NCI-H2196 (cell line): Measurements from ENCODE around the gene STK36.

Experiments used
- DNase-seq: peaks from one replicate; lab custom pipeline; 2025; ENCODE audit not compliant: unreplicated experiment; lab: John Stamatoyannopoulos, UW

The STK36 gene

DNA sequence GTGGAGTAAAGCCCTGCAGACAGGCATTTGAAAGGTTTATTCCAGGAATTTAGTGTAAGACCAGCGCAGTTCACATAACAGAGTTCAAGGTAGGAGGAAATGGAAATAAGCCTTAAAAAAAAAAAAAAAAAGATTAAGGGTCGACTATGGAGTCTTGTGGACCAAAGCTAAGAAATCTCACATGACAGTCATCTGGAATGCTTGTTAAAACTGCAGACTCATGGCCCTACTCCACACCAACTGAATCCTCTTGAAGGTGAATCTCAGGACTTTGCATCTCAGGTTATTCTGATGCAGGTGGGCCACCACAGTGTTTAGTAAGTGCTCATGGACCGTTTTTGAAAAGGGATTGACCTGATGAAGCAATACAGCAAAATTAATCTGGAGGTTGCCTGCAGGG lies 47.6 kb downstream of the STK36 start:
- no peak for DNase-seq

DNA sequence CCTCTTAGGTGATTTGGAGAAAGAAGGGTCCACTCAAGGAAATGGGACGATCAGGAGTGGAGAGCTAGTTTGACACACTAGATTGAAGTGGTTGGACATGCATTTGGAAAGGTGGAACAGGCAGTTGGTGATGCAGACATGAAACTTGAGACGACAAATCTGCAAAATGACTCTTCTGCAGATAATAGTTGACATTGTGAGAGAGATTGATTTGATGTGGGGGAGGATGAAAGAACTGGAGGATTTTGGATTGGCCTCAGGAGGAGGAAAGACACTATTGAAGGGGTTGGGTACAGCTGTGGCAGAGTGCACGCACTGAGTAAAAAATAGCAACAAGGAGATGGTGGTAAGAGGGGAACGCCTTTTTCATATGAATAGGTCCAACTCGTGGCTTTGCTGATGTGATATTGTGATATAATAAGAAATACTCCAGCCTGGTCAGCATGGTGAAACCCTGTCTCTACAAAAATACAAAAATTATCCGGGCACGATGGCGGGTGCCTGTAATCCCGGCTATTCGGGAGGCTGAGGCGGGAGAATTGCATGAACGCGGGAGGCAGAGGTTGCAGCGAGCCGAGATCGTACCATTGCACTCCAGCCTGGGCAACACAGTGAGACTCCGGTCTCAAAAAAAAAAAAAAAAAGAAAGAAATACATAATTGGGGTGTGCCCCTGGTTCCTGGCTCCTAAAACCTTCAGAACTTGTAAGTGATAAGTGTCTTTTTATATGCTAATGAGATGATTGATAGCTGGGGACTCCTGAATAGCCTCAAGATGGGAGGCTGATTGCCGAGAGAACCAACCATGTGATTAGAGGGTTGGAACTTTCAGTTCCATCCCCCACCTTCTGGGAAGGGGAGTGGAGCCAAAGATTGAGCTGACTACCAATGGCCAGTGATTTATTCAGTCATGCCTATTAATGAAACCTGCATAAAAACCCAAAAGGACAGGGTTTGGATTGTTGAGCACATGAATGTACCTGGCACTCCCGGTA lies 48.5 kb downstream of the STK36 start:
- DNase-seq, result no peak

- DNase-seq, result no peak
These were observed 49.6 kb downstream of the STK36 start for GRCh38 chr2:218721488-218721887.

DNA sequence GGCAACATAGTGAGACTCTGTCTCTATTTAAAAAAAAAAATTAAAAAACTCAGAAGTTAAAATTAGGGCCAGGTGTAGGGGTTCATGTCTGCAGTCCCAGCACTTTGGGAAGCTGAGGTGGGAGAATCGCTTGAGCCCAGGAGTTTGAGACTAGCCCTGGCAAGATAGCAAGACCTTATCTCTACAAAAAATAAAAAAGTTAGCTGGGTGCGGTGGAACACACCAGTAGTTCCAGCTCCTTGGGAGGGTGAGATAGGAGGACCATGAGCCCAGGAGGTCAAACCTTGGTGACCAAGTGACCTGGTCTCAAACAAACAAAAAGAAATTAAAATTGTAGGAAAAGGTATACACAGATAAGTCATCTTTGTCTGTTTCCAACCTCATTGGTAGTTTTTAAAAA lies 50.0 kb downstream of the STK36 start:
- DNase-seq, result no peak

- no peak for DNase-seq
These were observed 50.5 kb downstream of the STK36 start for GRCh38 chr2:218722419-218722818.

DNA sequence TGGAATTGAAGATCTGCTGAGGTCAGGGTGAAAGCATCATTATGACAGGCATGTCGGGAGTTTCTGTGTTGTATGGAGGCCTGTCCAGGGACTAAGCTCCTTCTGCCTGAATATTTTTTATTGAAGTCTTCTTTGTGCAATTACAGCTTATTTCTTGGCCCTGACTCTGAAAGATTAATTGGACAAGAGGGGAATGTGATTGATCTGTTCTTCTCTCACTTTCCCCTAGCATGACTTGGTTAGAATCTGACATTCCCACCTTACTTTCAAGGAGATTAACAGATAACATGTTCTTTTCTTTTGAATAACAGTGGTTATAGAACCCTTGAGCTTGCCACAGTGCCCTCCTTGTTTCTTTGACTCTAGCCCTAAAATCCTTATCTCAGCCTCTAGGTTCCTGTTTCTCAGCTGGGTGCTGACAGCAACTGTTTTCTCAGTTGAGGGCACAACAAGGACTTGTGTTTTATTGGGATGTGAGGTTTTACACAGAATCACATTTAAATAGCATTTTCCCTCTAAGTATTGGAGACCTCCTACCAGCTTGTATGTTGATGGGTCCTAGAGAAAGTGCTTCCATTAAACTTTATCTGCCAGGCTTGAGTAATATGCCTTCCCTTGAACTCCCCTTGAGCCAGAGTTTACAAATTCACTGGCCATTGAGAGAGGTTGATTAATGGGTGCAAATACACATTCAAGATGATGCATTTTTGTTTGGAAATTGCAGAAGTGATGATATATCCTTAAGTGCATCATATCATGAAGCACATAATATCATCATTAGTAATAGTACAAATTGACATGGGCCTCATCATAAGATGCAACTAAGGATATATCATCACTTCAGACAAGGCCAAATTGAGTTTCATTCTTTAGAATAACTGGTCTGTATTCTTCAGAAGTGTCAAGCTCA lies 51.2 kb downstream of the STK36 start:
- no peak for DNase-seq

- no peak for DNase-seq
These were observed 54.2 kb downstream of the STK36 start for GRCh38 chr2:218726004-218726574.

DNA sequence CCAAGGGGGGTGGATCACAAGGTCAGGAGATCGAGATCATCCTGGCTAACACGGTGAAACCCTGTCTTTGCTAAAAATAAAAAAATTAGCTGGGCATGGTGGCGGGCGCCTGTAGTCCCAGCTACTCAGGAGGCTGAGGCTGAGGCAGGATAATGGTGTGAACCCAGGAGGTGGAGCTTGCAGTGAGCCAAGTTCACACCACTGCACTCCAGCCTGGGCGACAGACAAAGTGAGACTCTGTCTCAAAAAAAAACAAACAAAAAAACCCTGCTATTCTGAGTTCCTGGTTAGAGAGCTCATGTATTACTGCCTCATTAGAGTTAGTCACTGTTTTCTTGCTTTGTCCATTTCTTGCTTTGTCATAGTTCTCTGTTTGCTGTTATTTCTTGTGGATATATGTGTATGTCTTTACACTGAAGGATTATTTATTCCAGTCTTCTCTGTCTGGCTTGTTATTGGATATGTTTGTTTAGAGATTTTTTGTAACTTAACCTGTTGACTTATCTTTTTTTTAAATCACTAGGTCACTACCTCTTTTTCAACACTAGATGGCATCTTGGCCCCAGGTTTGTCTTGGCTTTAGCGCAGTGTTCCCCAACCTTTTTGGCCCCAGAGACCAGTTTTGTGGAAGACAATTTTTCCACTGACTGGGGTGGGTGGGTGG lies 55.7 kb downstream of the STK36 start:
- DNase-seq, result no peak

- DNase-seq, result no peak
These were observed 57.8 kb downstream of the STK36 start for GRCh38 chr2:218729640-218730039.

- DNase-seq, result no peak
These were observed 60.3 kb downstream of the STK36 start for GRCh38 chr2:218732052-218732760.

GRCh38 chr2:218732761-218733158 lies 60.9 kb downstream of the STK36 start:
- no peak for DNase-seq

DNA sequence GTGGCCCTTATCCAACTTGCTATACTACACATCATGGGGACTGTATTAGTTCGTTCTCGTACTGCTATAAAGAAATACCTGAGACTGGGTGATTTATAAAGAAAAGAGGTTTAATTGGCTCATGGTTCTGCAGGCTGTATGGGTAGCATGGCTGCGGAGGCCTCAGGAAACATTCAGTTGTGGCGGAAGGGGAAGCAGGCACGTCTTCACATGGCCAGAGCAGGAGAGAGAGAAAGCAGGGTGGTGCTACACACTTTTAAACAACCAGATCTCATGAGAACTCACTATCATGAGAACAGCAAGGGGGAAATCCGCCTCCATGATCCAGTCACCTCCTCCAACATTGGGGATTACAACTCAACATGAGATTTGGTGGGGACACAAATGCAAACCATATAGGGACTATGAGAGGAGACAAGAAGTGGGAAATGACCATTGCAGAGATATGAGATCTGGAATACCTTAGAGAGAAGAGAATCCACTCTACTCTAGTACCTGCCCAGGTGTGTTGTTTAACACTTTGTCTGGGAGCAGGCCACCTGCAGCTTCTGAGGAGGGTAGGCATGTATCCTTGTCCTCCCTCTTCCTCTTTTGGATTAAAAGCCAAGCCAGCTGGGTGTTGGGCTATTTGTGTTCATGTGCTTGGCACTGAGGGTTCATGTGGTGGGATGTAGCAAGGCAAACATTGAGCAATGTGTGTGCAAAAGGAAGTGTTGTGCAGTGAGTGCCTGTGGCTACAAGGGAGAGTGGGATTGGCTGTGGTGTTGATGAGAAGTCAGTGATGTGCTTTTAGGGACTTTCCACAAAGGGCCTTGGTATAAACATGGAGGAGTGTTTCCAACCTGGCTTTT lies 61.5 kb downstream of the STK36 start:
- no peak for DNase-seq

DNA sequence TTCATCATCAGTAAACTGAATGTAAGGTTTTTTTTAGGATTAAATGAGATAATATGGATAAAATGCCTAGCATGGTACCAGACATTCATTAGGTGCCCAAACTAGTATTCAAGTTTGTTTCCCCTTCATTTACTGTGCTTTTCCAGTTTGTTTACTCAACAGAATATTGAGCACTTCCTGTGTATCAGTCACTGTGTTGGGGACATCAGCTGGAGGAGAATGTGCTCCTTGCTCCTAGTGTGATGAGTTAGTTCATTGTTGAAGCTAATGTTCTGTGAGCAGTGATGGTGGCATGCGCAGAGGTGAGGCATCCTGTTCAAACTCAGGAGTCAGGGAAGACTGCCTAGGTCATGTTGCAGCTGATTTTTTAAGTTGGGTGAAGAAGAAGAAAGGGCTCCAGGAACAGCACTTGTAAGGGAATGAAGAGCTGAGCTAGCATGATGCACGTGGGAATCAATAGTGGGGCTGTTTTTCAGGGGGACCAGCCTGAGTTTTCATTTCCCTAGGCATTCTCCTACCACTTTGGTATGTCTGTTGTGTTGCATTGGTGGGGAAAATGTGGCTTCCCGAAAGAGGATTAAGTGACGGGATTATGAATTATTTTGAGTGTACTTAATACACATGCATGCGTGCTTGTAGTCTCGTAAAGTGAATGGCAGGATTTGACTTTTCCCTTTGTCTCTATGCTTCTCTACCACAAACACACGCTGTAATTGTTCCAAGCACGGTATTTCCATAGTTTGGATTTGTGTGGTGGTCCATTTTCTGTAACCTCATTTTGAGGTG lies 62.5 kb downstream of the STK36 start:
- DNase-seq, result no peak

GRCh38 chr2:218736531-218736930 lies 64.6 kb downstream of the STK36 start:
- DNase-seq, result no peak

GRCh38 chr2:218743068-218743467 lies 71.2 kb downstream of the STK36 start:
- DNase-seq, result no peak

GRCh38 chr2:218744615-218745014 lies 72.7 kb downstream of the STK36 start:
- DNase-seq, result no peak

DNA sequence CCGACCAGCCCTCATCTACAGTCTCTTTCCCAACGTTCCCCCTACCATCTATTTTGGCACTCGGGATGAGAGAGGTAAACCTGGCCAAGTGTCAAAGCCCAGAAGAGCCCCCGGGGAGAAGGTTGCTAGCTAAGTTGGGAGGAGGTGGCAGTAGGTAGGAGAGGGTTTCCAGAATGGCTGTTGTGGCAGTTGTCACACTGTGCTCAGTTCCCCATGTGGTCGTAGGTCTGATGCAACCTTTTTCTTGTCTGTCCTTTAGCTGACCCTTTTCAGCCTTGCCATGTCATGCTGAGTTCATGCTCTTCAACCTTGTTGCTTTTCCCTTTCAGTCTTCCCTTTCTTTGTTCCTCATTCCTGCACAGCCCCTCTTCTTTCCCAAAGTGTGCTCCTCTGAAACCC lies 73.3 kb downstream of the STK36 start:
- no peak for DNase-seq
